Stimulated activated CD4-positive, alpha-beta T cell treated with anti-CD3 and anti-CD28 coated beads, TNF-alpha, amount 100 ng/mL, for 4 hours (primary cell): Measurements from ENCODE around the gene AOPEP.

Experiments used
- DNase-seq, 3 experiments: peaks; one replicate each; pipeline ENCODE4 v3.0.0-alpha.2; 2020; ENCODE audit warnings: low read depth in 3 of 3

The AOPEP gene

DNA sequence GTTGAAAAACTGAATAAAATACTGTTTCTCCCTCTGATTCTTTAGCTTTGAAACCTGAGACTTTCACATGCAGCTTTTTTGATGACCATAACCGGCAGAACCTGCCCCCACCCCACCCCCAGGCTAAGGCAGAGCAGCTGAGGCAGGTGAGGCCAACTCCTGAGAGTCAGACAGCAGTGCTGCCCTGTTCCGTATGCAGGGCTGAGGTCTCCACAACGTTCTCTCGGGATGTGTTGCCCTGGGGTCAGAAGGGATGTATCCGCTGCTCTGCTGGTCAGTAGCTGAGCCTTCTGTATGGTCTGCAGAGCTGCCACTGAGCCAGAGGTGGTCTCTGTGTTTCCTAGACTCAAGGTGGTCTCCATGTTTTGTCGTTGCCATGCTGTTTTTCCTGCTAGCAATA lies 190.5 kb downstream of the AOPEP start:
- DNase-seq, result no peak

DNA sequence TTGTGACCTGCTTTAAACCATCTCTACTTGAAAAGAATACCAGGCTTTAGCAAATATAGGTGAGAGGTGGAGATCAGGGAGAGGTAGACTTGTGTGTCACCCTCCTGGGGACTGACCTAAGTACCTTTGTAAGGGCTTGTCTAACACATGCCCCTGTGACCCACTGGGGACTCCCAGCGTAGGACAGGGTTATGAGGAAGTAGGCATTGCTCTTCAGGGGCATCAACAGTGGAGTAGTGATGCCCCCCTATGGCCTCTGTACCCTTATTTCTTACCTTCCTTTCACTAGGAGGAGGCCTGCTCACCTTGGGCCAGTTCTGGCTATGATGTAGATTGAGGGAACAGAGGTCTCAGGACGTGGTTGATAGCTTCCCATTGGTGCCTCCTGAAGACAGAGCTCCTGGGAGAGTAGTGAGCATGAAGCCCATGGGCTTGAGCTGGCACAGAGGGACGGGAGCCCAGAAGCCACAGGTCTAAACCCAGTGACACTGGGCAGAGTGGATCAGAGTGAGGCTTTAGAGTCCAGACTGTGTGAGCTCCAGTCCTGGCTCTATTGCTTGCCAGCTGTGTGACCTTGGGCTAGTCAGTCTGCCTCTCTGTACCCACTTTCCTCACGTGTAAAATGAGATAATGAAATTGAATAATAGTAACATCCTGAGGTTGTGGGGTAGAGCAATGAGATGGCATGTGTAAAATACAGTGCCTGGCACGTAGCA lies 191.7 kb downstream of the AOPEP start:
- no peak for DNase-seq

DNA sequence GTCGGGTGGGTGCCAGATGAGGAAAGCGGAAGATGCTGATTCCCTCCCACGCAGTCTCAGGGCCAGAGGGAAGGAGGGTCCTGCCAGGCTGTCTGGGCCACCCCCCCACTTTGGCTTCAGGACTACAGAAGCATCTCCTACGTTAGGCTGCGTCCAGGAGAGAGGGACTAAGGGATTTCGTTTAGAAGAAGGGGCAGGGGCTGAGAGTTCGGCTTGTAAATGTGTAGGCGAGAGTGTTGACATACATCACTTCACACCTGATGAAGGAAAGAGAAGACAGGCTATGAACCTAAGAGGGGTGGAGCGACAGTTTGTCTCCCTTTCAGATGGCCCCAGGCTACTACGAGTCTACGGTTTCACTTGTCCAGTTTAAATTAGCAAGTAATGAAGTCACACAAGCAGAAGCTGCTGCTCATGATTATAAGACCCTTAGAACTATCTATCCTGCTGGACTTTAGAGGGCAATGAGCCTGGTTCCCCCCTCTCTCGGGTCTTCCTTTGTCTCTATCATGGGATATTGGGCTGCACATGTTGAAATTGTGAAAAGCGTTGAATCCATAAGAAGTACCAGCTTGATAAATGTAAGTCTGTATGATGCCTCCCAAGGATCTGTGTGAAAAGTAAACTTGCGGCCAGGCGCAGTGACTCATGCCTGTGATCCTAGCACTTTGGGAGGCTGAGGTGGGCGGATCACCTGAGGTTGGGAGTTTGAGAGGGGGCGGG lies 193.0 kb downstream of the AOPEP start:
- DNase-seq, result no peak

DNA sequence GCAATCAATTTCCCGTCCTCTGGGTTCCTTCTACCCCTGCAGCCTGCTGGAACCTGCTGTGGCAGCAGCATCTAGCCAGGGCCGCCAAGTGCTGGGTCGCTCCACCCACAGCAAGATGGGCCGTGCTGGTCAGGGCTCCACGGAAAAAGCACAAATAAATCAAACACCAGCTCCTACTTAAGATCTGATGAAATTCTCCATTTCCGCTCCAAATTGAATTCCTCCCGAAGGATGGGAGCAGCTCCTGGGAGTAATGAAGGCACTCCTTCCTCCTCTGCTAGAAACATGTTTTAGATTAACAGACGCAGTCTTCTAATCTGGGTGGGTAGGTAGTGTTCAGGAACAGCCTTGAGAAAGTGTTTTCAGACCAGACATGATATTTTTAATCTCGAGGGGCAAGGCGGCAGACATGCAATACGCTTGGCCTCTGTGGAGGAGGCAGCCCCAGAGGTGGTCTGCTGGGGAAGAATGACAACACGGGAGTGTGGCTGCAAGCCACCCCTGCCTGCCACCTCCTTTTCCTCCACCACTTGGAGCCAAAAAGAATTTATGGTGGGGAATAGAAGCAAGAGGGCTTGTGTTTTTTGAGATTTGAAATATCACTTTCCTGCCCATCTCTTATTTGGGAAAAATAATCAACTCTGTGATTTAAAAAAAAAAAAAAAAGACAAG lies 194.1 kb downstream of the AOPEP start:
- DNase-seq, result no peak

DNA sequence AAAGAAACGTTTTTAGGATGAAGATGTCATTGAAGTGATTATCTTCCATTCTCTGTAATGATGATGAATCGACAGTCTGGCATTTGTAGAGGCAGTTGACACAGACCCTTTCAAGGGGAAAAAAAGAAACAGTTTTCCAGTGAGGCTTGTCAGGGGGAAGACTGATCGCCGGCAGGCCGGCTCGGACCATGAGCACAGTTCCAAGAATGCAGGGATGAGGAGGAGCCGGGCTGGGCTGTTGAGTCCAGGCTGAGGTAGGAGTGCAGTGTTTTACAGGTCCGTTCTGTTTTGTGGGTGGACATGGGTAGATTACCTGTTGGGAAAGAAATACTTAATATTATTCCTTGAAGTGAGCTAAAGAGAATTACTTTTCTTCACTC lies 194.6 kb downstream of the AOPEP start:
- DNase-seq, result no peak

DNA sequence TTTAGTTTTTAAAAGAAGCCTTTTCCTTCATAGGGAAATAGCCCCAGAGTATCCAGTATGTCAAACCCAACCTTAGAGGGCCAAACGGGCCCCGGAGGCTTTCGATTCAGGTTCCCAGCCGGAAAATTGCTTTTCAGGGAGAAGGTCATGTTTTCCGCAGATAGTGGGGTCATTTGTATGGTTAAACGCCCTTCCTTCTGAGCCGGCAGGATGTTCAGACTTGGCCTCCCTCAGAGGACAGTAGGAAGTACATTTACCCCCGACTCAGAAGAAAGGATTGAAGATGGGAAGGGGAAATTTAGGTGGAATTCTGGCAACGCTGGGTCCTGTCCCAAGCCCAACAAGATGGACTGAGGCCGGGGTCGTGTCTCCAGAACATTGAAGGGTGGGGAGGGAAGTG lies 195.2 kb downstream of the AOPEP start:
- no peak for DNase-seq

DNA sequence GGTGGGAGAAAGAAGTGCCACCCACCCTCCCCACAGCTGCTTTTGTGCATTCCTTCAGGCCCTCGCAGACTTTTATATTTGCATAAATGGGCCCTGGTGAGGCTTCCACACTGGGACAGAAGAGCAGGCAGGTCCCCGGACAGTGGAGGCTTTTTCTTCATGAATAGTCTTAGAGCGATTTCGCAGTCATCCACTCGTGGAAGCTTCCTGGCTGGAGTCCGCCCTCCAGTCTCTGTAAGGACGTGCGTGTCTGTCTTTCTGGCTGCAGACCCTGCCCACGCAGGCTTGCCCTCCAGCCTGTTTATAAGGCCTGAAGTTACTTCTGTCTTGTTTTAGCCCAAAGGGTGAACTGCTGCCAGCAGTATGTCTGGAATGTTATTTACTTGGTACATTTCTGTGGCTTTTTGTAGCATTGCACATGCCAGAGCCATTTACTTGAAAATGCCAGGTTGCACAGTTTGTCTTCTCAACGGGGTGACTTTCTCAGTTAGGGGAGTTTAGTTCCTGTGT lies 195.7 kb downstream of the AOPEP start:
- no peak for DNase-seq

DNA sequence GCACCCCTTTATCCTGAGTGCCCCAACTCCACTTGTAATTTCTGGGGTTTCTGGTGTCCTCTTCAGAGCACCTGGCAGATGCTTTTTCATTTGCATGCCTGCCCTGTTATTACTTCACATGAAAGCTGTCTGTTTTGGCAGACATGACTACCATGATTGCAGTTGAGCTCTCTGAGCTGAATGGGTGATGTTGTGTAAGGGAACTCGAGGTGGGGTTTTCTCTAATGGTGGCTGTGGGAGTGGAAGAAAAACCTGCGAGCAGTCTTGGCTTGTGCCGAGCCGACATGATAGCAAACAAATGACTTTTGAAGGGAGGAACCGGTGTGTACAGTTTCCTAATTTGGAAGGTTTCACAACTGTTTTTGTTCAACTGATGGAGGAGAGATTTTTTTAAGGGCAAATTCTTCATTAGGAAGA lies 196.2 kb downstream of the AOPEP start:
- no peak for DNase-seq

DNA sequence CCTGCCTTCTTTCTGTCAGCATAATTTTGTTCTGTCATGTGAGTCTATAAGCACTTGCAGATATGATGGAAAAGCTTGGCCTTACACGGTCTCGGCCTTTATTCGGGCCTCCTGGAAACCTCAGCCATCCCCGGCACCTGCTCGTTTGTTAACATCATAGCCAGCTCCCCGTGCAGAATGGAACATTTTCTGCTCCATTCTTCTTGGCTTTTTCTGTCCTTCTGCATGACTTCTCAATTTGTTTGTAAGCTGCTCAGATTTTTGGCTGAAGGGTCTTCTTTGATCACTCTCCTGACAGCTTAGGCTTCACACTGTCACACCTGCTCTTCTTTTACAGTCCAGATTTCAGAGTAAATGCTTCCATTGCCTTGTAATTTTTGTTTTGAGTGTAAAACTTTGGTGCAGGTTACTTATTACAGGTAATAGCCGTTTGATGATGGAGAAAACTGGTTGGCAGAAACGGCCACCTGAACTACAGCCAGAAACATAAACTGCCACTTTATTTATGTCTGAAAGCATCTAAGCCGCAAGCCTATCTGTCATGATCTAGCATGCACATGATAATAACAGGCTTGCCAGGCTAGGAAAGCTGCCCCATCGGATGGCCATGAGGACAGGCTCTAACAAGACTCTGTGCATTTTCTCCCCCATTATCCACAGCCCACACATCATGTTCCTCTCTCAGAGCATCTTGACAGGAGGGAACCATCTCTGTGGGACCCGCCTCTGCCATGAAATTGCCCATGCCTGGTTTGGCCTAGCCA lies 197.0 kb downstream of the AOPEP start:
- no peak for DNase-seq

DNA sequence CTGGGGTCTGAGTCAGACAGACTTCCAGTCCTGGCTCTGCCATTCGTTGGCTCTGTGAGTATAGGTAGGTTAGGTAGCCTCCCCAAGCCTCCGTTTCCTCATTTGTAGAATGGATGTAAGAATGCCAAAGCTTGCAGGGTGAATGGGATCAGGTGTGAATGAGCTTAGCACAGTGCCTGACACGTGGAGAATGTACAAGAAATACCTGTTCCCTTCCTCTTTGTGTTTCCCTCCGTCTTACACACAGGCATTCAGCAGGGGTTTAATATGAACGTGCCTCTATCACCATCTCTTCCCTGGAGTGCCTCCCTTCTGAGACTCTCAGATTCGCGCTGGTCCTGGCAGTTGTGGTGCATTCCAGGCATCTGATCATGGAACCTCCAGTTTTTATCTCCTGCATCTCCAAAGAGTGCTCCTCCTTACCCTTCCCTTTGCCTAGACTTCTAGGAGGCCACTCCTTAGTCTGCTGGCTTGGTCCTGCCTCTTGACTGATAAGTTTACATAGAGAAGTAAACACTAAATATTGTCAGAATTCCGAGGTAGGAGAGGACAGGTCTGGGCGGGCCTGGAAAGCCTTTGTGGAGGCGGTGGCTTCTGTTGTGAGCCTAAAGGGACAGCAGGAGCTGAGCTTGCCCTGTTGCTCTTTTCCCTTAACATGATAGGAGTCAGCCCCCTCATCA lies 199.4 kb downstream of the AOPEP start:
- no peak for DNase-seq

DNA sequence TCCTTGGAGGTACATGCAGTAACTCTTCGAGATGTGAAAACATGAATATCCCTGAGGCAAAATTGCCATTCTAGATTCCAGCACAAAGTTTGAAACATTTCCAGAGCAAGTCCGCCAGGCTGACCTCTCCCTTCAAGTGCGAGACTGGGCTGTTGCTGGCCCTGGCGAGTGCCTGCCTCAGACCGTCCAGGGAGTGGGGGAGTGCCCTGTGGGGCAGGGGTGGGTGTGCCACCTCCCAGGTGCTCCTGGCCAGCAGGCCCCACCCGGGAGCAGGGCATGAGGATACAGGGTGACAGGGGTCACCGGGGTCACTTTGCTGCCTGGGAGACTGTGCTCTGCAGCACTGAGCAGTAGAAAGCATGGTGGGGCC lies 199.9 kb downstream of the AOPEP start:
- DNase-seq, result no peak

DNA sequence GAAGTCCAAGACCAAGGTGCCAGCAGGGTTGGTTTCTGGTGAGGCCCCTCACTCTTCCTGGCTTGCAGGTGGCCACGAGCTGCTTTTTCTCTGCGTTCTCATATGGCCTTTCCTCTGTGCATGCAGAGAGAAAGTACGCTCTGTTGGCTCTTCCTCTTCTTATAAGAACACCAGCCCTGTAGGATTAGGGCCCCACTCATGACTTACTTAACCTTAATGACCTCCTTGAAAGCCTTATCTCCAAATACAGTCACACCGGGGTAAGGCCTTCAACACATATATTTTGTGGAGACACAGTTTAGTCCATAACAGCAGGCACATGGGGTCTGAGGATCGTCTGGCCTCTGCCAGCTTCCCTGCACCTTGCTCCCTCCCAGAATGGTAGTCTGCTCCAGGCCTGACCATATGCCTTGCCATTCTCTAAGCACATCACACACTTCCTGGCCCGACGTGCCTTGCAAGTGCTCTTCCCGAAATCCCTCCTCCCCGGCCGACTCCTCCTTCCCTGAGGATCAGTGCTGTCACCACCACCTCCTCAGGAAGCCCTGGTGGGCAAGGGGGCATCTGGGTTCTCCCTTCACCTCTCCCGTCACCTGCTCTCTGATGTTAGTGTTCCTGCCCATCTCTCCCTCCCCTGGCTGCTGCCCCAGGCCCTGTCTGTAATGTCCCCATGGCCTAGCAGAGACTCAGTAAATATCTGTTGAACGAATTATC lies 200.7 kb downstream of the AOPEP start:
- no peak for DNase-seq

DNA sequence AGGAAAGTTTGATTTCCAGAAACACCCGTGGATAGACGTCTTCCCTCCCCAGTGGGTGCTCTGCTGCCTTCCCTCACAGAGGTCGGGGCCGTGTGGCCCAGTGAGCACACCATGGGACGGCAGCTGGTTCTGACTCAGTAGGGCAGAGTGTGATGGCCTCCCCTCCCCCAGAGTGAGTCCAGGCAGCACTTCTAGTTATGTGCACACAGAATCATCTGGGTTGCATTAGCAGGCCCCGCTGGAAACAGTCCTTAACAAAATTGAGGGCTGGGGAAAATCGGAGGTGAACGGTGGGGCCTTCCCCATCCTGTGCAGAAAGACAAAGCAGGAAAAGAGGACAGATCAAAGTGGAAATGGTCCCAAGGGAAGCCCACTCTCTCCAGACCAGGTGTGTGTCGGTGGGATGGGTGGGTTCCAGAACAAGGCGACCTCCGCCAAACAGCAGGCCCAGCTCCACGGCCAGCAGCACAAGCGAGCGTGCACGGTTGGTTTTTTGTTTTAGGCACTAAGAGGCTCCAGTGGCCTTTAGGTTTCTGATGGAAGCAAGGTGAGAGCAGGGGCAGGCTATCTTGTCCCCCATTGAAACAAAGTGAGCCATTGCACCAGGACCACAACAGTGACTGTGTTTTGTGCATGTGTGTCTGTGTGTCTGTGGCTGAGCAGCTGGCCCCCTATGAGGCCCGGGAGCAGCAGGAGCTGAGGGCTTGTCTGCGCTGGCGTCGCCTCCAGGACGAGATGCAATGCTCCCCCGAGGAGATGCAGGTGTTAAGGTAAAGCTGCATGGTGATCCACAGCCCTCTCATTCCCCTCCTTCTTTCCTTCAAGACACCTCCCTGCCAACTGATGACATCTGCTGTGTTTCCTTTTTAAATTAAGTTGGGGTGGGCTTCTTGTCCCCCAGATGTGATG lies 201.5 kb downstream of the AOPEP start:
- no peak for DNase-seq

DNA sequence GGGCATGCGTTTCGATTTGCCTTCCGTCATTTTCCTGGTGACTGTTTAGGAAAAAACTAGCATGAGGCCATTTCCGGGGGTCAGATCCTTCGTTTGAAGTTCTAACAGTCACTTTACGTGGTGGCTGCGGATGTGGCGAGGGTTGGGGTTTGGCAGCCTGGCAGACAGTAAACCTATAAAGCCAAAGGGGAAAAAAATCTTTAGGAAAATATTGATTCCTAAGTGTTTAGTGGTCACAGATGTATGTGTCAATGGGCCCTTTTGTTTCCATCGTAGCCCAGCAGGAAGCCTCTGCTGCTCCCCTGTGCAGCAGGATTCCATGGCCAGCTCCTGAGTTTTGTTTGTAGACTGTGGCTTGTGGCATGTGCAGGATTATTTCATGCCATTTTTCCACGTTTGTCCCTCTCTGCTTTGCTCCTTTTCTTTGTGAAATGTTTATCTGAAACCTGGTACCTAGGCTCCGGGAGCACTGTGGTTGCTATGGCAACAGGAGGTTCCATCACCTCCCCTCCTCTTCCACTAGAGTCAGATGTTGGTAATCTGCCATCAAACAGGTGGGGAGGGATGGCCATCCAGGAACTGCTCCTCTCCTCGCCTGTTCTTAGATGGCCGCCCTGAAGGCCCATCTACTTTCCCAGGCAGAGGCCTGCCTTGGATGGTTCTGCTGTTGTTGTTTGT lies 202.3 kb downstream of the AOPEP start:
- no peak for DNase-seq

DNA sequence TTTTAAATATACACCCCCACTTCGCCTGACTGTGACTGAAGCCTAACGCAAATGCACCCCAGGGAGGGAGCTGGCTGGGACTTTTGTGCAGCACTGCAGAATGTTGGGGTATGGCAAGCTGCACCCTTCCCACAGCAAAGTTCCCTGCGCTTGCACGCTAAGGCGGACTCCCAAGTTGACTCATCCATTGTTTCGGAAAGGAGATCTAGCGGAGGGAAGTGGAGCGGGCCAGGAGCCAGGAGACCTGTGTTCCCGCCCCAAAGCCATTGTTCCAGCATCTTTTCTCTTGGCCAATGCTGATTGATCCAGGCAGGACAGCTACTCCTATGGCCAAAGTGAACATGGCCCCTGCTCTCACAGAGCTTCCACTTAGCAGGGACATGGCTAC lies 202.9 kb downstream of the AOPEP start:
- DNase-seq, result no peak

DNA sequence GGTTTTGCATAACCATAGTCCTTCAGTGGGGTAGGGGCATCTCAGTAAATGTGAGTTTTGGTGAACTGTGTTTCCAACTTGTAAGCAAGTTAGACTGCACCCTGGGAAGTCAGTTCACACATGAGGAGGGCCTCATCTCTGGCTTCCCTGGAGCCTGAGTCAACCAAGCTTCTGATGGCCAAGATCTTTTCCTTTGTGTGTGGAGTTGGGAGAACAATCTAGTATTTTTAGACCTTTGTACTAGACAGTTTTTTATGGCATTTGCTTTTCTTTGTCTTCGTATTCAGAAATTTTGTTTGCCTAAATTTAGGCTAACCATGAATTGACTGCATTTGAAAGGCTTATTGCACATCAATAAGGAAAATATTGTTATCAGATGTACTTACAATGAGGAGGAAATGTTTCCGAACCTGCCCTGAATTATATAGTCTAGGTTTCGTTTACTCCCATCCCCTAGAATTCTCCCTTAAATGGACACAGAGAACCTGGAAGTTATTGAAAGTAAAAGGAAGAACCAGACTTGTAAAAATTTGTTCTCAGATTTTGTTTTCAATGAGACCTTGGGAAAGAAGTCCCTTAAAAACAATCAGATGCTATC lies 204.6 kb downstream of the AOPEP start:
- DNase-seq, result no peak

DNA sequence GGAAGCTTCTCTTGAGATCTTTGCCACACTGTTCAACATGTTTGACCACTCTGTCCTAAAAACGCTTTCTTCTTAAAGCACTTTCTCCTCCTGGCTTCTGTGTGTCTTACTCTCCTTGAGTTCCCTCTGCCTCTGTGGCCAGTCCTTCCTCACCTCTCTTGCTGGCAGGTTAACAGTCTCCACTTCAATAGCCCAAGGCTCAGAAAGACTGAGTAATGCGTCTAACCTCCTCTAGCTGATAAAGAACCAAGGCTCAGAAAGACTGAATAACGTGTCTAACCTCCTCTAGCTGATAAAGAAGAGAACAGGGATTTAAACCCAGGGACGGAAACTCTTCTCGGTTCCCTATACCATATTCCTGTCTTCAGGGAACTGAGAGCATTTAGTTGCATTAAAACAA lies 205.2 kb downstream of the AOPEP start:
- no peak for DNase-seq

DNA sequence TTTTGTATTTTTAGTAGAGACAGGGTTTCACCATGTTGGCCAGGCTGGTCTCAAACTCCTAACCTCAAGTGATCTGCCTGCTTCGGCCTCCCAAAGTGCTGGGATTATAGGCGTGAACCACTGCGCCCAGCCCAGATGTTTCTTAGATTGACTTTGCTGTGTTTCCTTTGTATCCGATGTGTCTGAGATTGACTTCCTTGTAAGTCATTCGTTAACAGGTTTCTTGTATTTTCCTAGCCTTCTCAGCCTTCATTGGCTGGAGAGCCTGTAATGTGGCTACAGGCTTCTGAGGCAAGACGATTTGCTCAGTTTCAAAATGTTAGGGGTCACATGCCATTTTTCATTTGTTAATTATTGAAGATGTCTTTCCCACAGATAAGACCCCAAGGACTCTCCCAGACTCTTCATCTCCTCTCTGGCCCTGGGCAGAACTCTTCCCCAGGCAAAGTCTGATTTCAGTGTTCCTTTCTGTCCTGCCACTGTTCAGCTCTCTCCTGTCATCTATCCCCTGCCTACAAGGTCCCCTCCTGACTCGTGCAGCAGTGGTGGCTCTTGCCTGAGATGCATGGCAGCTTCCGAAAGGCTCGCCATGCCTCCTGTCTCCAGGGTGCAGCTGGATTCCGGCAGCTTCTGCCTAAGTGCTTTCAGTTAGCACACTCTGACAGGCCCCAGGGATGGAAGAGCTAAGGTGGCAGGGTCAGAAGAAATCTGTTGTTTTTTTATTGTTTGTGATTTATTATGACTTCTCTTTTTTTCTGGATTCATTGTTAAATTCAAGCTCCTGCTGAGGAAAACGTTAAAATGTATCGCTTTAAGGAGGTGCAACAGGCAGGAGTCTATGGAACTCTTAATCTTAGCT lies 206.4 kb downstream of the AOPEP start:
- DNase-seq, result no peak
